KMS-11 (cell line): ENCODE data around the gene PCDHGA7.
"Not testable (repeated sequence)": the region's sequence is repeated elsewhere in the genome, so short reads cannot be mapped to it uniquely, and the experiment has no call there.

ENCODE experiments used
- H2AFZ ChIP-seq: fragments of 200-600 bp; sonication (generic); 2 replicates; pipeline ENCODE4 v1.6.1; 2016; ENCODE audit warnings: antibody characterized with exemption, mixed run types, low read depth
- H3K27ac ChIP-seq: fragments of 200-600 bp; sonication (generic); 2 replicates; pipeline ENCODE4 v1.6.1; 2016; ENCODE audit warnings: mild to moderate bottlenecking, mixed run types
- H3K27me3 ChIP-seq: fragments of 200-600 bp; sonication (generic); 2 replicates; pipeline ENCODE4 v1.6.1; 2017; ENCODE audit warnings: mild to moderate bottlenecking, low read depth, mixed run types, moderate library complexity; ENCODE audit not compliant: insufficient read depth
- H3K36me3 ChIP-seq: fragments of 200-600 bp; sonication (generic); 2 replicates; pipeline ENCODE4 v1.6.1; 2017; ENCODE audit warnings: mild to moderate bottlenecking, mixed run types; ENCODE audit not compliant: insufficient read depth
- H3K4me1 ChIP-seq: fragments of 200-600 bp; sonication (generic); 2 replicates; pipeline ENCODE4 v1.6.1; 2016; ENCODE audit warnings: mild to moderate bottlenecking, low read depth, mixed run types; ENCODE audit not compliant: poor library complexity, severe bottlenecking
- H3K4me2 ChIP-seq: fragments of 200-600 bp; sonication (generic); 2 replicates; pipeline ENCODE4 v1.7.0; 2016; ENCODE audit warnings: mild to moderate bottlenecking, mixed run types
- H3K4me3 ChIP-seq: fragments of 200-600 bp; sonication (generic); IDR thresholded peaks from 2 replicates; pipeline ENCODE4 v1.6.1; 2017; ENCODE audit warnings: low read depth, low read length, mixed read lengths; ENCODE audit not compliant: insufficient read depth
- H3K79me2 ChIP-seq: fragments of 200-600 bp; sonication (generic); 2 replicates; pipeline ENCODE4 v1.6.1; 2016; ENCODE audit warnings: low read depth, mixed run types; ENCODE audit not compliant: insufficient read depth
- H3K9ac ChIP-seq: fragments of 200-600 bp; sonication (generic); 2 replicates; pipeline ENCODE4 v1.6.1; 2016; ENCODE audit warnings: mild to moderate bottlenecking, mixed run types
- H4K20me1 ChIP-seq: fragments of 200-600 bp; sonication (generic); 2 replicates; pipeline ENCODE4 v1.6.1; 2016; ENCODE audit warnings: mild to moderate bottlenecking, mixed run types; ENCODE audit not compliant: insufficient read depth
- TF ChIP-seq, protein P1 (sequence below): fragments of 200-600 bp; sonication (generic); conservative IDR thresholded peaks from 2 replicates; pipeline ENCODE4 v1.6.1; 2017; ENCODE audit warnings: low read depth, mild to moderate bottlenecking, antibody characterized with exemption, low read length, moderate library complexity, mixed read lengths

PCDHGA7 gene

GRCh38 chr5:141371572-141372475 lies 10.7 kb upstream of the PCDHGA7 start:
- TF ChIP-seq, protein P1, sequence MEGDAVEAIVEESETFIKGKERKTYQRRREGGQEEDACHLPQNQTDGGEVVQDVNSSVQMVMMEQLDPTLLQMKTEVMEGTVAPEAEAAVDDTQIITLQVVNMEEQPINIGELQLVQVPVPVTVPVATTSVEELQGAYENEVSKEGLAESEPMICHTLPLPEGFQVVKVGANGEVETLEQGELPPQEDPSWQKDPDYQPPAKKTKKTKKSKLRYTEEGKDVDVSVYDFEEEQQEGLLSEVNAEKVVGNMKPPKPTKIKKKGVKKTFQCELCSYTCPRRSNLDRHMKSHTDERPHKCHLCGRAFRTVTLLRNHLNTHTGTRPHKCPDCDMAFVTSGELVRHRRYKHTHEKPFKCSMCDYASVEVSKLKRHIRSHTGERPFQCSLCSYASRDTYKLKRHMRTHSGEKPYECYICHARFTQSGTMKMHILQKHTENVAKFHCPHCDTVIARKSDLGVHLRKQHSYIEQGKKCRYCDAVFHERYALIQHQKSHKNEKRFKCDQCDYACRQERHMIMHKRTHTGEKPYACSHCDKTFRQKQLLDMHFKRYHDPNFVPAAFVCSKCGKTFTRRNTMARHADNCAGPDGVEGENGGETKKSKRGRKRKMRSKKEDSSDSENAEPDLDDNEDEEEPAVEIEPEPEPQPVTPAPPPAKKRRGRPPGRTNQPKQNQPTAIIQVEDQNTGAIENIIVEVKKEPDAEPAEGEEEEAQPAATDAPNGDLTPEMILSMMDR: no peak
- no peaks in the 10 kb centered on the region for H3K36me3 ChIP-seq
- H3K4me3 ChIP-seq: no peak overlapping the region
- no peaks in the 10 kb centered on the region for H3K4me1 ChIP-seq
- no peaks in the 10 kb centered on the region for H4K20me1 ChIP-seq
- no peak overlapping the region for H3K9ac ChIP-seq
- H3K4me2 ChIP-seq: no peak overlapping the region
- no peaks in the 10 kb centered on the region for H3K27me3 ChIP-seq
- no peak overlapping the region for H3K27ac ChIP-seq
- H2AFZ ChIP-seq: no peak overlapping the region
- H3K79me2 ChIP-seq: no peaks in the 10 kb centered on the region

GRCh38 chr5:141373673-141374317 lies 8.7 kb upstream of the PCDHGA7 start, which contains the start of gene PCDHGA6:
PCDHGA6 (plus strand) TSS chr5:141373891; CDS start chr5:141374084, 193 bp downstream.
- TF ChIP-seq, protein P1: no peak
- Histone ChIP-seq H3K9ac (no peak within 1 kb of the TSS), H3K27me3 (no peaks in the 10 kb centered on the region), H3K4me1 (no peaks in the 10 kb centered on the region), H2AFZ (no peak within 1 kb of the TSS), H3K4me2 (no peak within 1 kb of the TSS), H4K20me1 (no peaks in the 10 kb centered on the region), H3K27ac (no peak within 1 kb of the TSS), H3K36me3 (no peaks in the 10 kb centered on the region), H3K4me3 (no peak within 1 kb of the TSS), H3K79me2 (no peaks in the 10 kb centered on the region)

DNA sequence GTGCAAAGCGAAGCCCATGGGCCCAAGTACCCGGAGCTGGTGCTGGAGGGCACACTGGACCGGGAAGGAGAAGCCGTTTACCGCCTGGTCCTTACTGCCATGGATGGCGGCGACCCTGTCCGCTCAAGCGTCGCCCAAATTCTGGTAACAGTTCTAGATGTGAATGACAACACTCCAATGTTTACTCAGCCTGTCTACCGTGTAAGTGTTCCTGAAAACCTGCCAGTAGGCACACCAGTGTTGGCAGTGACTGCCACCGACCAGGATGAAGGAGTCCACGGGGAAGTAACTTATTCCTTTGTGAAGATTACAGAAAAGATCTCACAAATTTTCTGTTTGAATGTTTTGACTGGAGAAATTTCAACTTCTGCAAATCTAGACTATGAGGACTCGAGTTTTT lies 7.9 kb upstream of the PCDHGA7 start:
- Histone ChIP-seq H4K20me1 (no peaks in the 10 kb centered on the region), H3K9ac (no peak overlapping the region), H3K4me3 (no peak overlapping the region), H3K27ac (no peak overlapping the region), H3K4me2 (no peak overlapping the region), H3K79me2 (no peaks in the 10 kb centered on the region), H2AFZ (no peak overlapping the region), H3K4me1 (no peaks in the 10 kb centered on the region), H3K36me3 (no peaks in the 10 kb centered on the region), H3K27me3 (no peaks in the 10 kb centered on the region)
- TF ChIP-seq, protein P1: no peak

DNA sequence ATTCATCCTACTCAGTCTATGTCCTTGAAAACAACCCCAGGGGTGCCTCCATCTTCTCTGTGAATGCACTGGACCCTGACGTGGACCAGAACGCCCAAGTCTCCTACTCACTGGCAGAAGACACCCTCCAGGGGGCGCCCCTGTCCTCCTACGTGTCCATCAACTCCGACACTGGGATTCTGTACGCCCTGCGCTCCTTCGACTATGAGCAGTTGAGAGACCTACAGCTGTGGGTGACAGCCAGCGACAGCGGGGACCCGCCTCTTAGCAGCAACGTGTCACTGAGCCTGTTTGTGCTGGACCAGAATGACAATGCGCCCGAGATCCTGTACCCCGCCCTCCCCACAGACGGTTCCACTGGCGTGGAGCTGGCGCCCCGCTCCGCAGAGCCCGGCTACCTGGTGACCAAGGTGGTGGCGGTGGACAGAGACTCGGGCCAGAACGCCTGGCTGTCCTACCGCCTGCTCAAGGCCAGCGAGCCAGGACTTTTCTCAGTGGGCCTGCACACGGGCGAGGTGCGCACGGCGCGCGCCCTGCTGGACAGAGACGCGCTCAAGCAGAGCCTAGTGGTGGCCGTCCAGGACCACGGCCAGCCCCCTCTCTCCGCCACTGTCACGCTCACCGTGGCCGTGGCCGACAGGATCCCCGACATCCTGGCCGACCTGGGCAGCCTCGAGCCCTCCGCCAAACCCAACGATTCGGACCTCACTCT lies 6.9 kb upstream of the PCDHGA7 start:
- not testable (repeated sequence) for H3K27me3 ChIP-seq, H2AFZ ChIP-seq, H3K4me2 ChIP-seq, H4K20me1 ChIP-seq, H3K79me2 ChIP-seq, H3K36me3 ChIP-seq, H3K4me3 ChIP-seq, H3K4me1 ChIP-seq, H3K27ac ChIP-seq, H3K9ac ChIP-seq
